ENCODE results near the gene UCN.
A peak's percentile ranks its signal among the peaks of the same experiment; 100 is the strongest.
"Not testable (repeated sequence)": the region's sequence is repeated elsewhere in the genome, so short reads cannot be mapped to it uniquely, and the experiment has no call there.

Gene UCN, protein sequence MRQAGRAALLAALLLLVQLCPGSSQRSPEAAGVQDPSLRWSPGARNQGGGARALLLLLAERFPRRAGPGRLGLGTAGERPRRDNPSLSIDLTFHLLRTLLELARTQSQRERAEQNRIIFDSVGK

DNA sequence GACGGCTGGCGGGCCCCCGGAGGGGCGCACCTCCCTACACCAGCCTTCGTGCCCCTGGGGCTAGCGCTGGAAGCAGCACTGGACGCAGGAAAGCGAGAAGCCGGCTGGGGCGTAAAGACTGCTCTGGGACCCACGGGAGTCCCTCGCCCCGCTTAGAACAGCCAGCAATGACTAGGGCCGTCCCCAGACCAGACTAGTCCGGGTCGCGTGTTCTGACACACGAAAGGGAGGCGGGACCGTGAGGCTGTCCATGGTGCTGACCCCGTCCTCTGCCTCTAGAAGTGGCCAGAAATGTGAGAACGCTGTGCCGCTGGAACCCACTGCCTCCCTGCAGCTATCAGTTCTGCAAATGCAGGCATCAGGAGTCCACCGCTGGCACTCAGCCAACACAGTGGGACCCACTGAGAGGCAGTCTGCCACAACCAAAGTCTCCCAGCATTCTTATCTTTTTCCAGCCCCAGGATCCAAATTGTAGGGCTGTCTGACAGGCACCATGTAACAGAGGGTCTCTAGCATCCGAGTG lies at the start of gene UCN:
TSS of gene UCN (minus strand) at position 87 of the 523 bp plus-strand sequence. CDS start 550 bp downstream, outside the sequence.
- no peak for DNase-seq

DNA sequence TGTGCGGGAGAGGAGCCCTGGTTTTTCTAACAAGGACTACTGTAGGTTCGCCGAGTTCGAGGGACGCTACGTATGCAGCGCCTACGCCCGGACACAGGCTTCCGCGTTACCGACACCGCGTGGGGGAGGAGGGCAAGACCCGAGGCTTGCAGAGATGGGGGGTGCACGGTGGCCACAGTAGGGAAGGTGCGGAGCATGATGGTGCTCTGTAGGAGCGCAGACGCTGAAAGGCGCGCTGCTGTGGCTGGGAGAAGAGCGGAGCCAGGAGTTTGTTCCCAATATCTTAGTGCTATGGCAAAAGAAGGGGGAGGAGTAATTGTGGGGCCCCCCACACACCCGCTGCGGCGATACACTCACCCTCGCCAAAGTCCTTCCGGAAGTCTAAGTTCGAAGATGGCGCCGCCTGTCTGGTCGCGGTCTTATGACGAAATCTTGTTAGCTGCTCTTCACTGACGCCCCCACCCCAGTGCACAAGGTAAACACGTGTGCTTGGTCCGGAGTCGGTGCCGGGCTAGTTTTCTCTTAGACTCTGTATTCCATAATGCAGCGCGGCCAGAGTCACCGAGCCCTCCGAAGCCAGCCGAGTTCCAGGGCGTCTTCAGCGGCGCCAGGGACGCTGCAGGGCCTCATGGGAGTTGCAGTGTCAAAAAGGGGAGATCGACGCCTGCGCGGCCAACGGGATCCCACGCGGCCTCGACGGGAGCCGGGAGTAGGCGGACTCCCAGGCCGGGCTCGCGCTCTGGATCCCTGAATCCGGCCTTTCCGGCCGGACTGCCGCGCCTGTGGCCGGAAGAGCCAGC lies 48.3 kb upstream of the UCN start, which contains the start of gene GTF3C2:
TSS of gene GTF3C2 (minus strand) at position 383 of the 800 bp plus-strand sequence. CDS start 13,210 bp downstream, outside the sequence.
- peak; percentile 98 for DNase-seq

DNA sequence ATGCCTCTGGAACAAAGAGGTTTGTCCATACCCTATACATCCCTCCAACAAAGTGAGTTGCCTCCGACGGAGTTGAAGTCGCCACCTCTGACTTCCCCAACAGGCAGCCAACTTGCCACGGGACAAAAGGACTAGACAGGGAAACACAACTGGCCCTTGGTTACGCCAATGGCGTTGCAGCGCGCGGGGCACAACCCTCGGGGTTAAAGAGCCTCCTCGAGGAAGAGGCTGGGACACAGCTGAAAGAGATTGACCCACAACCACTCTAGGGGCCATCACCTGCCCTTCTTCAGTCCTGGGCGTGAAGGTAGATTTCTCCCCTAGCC lies 47.8 kb upstream of the UCN start:
- peak; percentile 66 for DNase-seq

- no peak for DNase-seq
These were observed 46.3 kb upstream of the UCN start for GRCh38 chr2:27354597-27354927.

DNA sequence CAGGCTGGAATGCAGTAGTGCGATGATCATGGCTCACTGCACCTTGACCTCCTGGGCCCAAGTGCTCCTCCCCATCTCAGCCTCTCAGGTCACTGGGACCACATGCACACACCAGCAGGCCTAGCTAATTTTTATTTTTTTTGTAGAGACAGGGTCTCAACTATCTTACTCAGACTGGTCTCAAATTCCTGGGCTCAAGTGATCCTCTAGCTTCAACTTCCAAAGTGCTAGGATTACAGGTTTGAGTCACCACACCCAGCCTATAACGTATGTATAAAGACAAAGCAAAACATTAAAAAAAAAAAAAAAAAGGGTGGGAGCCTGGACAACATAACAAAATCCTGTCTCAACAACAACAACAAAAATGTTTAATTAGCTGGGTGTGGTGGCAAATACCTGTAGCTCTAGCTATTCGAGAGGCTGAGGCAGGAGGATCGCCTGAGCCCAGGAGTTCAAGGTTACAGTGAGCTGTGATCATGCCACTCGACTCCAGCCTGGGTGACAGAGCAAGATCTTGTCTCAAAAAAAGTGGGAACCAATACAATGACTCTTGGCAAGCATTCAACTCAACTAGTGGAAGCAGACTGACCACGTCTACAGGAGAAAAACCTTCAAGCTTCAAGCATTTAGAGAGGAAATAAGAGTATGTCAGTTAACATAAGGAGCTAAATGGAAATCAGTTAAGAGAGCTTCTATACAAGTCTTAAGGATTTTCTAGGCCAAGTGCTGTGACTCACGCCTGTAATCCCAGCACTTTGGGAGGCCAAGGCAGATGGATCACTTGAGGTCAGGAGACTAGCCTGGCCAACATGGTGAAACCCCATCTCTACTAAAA lies 45.7 kb upstream of the UCN start:
- DNase-seq = peak; percentile 28

GRCh38 chr2:27353386-27353761 lies 45.1 kb upstream of the UCN start:
- DNase-seq = not testable (repeated sequence)

- DNase-seq = no peak
These were observed 43.8 kb upstream of the UCN start for GRCh38 chr2:27351802-27352598.

GRCh38 chr2:27350106-27350693 lies 42.0 kb upstream of the UCN start:
- no peak for DNase-seq

DNA sequence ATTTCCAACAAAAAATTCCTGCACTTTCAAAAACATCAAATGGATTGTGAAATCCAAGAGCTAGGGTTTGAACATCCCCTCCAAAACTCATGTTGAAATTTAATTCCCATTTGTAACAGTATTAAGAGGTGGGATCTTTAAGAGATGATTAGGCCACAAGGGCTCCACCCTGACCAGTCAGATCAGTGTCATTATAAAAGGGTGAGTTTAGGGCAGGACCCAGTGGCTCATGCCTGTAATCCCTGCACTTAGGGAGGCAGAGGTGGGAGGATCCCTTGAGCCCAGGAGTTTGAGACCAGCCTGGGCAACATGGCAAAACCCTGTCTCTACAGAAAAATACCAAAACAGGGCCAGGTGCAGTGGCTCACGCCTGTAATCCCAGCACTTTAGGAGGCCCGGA lies 39.4 kb upstream of the UCN start:
- DNase-seq = no peak

GRCh38 chr2:27336173-27336572 lies 27.9 kb upstream of the UCN start:
- no peak for DNase-seq

DNA sequence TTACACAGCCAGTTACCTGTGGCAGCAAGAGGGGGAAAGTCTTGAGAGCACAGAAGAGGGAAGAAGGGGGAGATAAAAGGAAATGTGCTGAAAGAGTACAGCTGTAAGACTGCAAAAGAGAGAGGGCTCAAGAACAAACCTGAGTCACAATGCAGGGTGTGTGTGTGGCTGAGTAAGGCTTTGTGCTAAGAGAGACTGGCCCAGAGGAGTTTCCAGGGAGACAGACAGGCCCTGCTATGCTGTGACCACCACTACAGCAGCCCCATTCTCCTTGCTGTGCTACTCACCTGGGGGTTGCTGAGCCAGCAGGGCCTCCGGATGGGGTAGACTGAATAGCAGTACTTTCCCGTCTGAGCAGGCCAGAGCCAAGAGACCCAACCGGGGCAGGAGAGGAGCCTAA lies 27.1 kb upstream of the UCN start:
- DNase-seq = no peak

DNA sequence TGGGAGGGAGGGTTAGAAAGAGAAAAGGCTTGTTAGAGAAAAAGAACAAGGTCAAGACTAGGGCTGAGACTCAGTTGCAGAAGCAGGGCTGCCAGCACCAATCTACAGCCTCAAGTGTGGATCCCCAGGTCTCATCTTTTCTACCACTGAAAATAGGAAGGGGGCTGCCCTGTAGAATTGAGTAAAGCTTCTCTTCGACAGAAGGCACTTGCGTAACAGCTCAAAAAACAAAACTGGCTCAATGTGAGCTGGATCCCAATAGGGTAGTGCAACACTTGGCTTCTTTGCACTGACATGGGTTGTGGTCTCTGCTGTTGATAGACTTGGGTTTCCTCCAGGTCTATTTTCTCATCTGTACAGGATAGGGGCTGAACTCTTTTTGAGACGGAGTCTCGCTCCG lies 16.5 kb upstream of the UCN start:
- DNase-seq = no peak

- no peak for DNase-seq
These were observed 15.5 kb upstream of the UCN start for GRCh38 chr2:27323596-27324285.

- peak; percentile 89 for DNase-seq
These were observed 14.7 kb upstream of the UCN start, which contains the start of gene MPV17 for GRCh38 chr2:27322766-27323595. Gene MPV17, minus strand, starts transcription at chr2:27323097. Its CDS starts 580 bp downstream, at chr2:27322517.

DNA sequence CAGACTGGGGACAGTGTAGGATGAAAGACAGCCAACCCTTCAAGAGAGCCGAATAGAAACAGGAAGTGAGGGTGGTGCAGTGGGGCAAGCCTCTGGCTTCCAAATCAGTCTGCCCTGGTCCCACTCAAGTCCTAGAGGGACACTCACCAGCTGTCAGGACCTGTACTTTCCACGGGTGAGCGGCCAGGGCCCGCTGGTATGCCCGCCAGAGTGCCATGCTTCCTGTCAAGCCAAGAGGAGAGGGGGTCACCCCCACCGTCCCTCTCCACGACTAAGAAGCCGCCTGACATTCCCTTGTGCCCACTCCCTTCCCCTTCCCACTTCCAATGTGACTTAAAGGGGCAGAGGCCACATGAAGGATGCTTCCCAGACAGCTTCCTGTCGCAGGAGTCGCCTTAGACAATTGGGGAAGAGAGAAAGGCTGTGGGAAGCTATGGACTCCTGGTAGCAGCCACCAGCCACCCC lies 14.1 kb upstream of the UCN start:
- no peak for DNase-seq

DNA sequence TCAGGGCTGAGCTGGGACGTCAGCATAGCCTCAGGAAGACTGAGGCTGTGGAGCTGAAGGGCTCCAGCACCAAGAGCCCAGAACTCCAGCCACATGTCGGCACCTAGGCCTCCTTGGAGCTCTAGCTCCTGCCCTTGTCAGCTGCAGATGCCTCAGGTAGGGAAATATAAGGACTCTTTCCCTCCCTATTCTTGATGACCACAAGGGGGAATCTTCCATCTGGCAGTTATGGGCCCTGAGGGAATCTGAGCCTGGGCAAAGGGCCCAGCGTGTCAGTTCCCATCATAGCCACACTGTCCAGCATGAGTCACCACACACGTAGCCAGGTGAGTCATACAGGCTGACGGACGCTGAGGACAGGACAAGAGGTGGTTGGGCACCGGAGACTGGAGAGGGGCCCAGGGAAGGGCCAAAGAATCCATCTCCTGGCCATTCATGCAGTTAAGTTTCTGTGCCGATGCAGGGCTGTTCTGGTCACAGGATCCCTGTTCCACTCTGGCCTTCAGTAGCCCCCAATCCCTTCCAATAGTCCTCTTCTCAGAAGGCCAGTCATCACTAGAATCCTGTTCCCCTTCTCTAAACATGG lies 12.8 kb upstream of the UCN start:
- peak; percentile 99 for DNase-seq

- DNase-seq = not testable (repeated sequence)
These were observed 11.6 kb upstream of the UCN start for GRCh38 chr2:27319839-27320238.

GRCh38 chr2:27316655-27317412 lies 8.6 kb upstream of the UCN start:
- DNase-seq = no peak

DNA sequence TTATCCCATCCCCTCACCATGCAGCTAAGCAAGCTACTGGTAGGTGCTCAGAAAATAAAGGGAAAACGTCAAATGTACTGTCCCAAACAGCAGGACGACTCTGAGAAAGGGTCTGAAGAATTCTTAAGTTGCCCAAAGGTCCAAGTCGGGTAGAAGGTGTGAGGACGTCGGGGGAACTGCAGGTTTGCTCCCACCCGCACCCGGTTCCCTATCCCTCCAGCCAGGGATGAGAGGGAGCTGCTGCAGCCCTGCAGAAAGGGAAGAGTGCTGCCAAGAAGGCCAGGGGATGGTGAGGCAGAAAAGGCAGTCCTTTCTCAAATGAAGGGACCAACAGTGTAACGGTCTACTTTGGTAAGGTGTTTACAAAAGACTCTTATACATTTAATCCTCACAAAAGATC lies 6.9 kb upstream of the UCN start:
- DNase-seq = no peak
